DOHH2 (cell line): Measurements from ENCODE around the gene PHLPP2.

Experiments
- H3F3A ChIP-seq: fragments of 200-600 bp; sonication (generic), shearing (Covaris generic); 2 replicates; pipeline ENCODE4 v1.6.0; 2016; ENCODE audit warnings: antibody characterized with exemption, mild to moderate bottlenecking; ENCODE audit not compliant: control insufficient read depth, insufficient read depth
- H3K27ac ChIP-seq: fragments of 200-600 bp; sonication (generic); 2 replicates; pipeline ENCODE4 v1.5.1; 2014; ENCODE audit warnings: low read depth, mild to moderate bottlenecking, low read length, moderate library complexity
- H3K27me3 ChIP-seq: fragments of 200-600 bp; sonication (generic); 2 replicates; pipeline ENCODE4 v1.6.1; 2014; ENCODE audit warnings: mild to moderate bottlenecking, low read length, mixed read lengths; ENCODE audit not compliant: control insufficient read depth
- H3K36me3 ChIP-seq: fragments of 200-600 bp; sonication (generic); 2 replicates; pipeline ENCODE4 v1.6.1; 2014; ENCODE audit warnings: mild to moderate bottlenecking, low read length, moderate library complexity, mixed read lengths; ENCODE audit not compliant: control insufficient read depth
- H3K4me1 ChIP-seq: fragments of 200-600 bp; sonication (generic); 2 replicates; pipeline ENCODE4 v1.6.1; 2014; ENCODE audit warnings: mild to moderate bottlenecking, low read length, mixed read lengths; ENCODE audit not compliant: control insufficient read depth
- H3K4me2 ChIP-seq: fragments of 200-600 bp; sonication (generic); 2 replicates; pipeline ENCODE4 v1.6.0; 2014; ENCODE audit warnings: mild to moderate bottlenecking, low read length, moderate library complexity
- H3K4me3 ChIP-seq: fragments of 200-600 bp; sonication (generic); 2 replicates; pipeline ENCODE4 v1.5.1; 2014; ENCODE audit warnings: mild to moderate bottlenecking, low read length, mixed read lengths
- H3K79me2 ChIP-seq: fragments of 200-600 bp; sonication (generic); 2 replicates; pipeline ENCODE4 v1.6.1; 2014; ENCODE audit warnings: mild to moderate bottlenecking, low read length, mixed read lengths; ENCODE audit not compliant: control insufficient read depth
- H3K9me2 ChIP-seq: fragments of 200-600 bp; sonication (generic); replicated peaks from 2 replicates; pipeline ENCODE4 v1.6.1; 2014; ENCODE audit warnings: mild to moderate bottlenecking, low read length, mixed read lengths; ENCODE audit not compliant: control insufficient read depth
- H3K9me3 ChIP-seq: fragments of 200-600 bp; sonication (generic); 2 replicates; pipeline ENCODE4 v1.6.1; 2014; ENCODE audit warnings: antibody characterized with exemption, low read length, mixed read lengths; ENCODE audit not compliant: control insufficient read depth, insufficient read depth
- H4K20me1 ChIP-seq: fragments of 200-600 bp; sonication (generic); 2 replicates; pipeline ENCODE4 v1.6.0; 2014; ENCODE audit warnings: low read depth, mild to moderate bottlenecking, antibody characterized with exemption, low read length, moderate library complexity; ENCODE audit not compliant: control insufficient read depth, insufficient read depth
- CTCF ChIP-seq: fragments of 200-600 bp; sonication (generic); IDR thresholded peaks from one replicate; pipeline ENCODE4 v1.5.1; 2014; ENCODE audit warnings: antibody characterized with exemption, mild to moderate bottlenecking, low read depth, low read length; ENCODE audit not compliant: poor library complexity, severe bottlenecking
- EZH2phosphoT487 ChIP-seq: fragments of 200-600 bp; sonication (generic); IDR thresholded peaks from 2 replicates; pipeline ENCODE4 v1.6.1; 2017; ENCODE audit warnings: borderline replicate concordance, mild to moderate bottlenecking, antibody characterized with exemption, low read length, moderate library complexity, mixed read lengths

Gene PHLPP2

GRCh38 chr16:71670537-71670936 is 54.0 kb downstream of the PHLPP2 start:
- no peak for TF ChIP-seq CTCF
- TF ChIP-seq EZH2phosphoT487, result no peak
- no peaks in the 10 kb centered on the region for H3K4me1 ChIP-seq
- H3K27ac ChIP-seq, result no peak overlapping the region
- no peaks in the 10 kb centered on the region for H4K20me1 ChIP-seq
- H3K27me3 ChIP-seq, result no peaks in the 10 kb centered on the region
- H3K9me3 ChIP-seq, result no peaks in the 10 kb centered on the region
- H3K4me2 ChIP-seq, result no peak overlapping the region
- H3K9me2 ChIP-seq, result no peaks in the 10 kb centered on the region
- H3K36me3 ChIP-seq, result peaks cover 33% of the 10 kb centered on the region
- H3F3A ChIP-seq, result no peaks in the 10 kb centered on the region
- no peak overlapping the region for H3K4me3 ChIP-seq
- no peaks in the 10 kb centered on the region for H3K79me2 ChIP-seq

GRCh38 chr16:71669926-71670536 is 54.5 kb downstream of the PHLPP2 start:
- Histone ChIP-seq H3K4me3 (no peak overlapping the region), H3K9me3 (no peaks in the 10 kb centered on the region), H3K9me2 (no peaks in the 10 kb centered on the region), H3K79me2 (no peaks in the 10 kb centered on the region), H3K4me1 (no peaks in the 10 kb centered on the region), H3K4me2 (no peak overlapping the region), H3K27ac (no peak overlapping the region), H3K36me3 (peaks cover 34% of the 10 kb centered on the region), H3F3A (no peaks in the 10 kb centered on the region), H4K20me1 (no peaks in the 10 kb centered on the region), H3K27me3 (no peaks in the 10 kb centered on the region)
- no peak for TF ChIP-seq EZH2phosphoT487
- no peak for TF ChIP-seq CTCF

GRCh38 chr16:71666928-71667707 is 57.4 kb downstream of the PHLPP2 start:
- Histone ChIP-seq H3K4me2 (no peak overlapping the region), H3K36me3 (peaks cover 34% of the 10 kb centered on the region), H3F3A (no peaks in the 10 kb centered on the region)

More at GRCh38 chr16:71666928-71667707, 57.4 kb downstream of the PHLPP2 start:
- H3K4me1 ChIP-seq, result no peaks in the 10 kb centered on the region
- H3K79me2 ChIP-seq, result no peaks in the 10 kb centered on the region
- H4K20me1 ChIP-seq, result no peaks in the 10 kb centered on the region
- H3K9me2 ChIP-seq, result no peaks in the 10 kb centered on the region
- no peak overlapping the region for H3K27ac ChIP-seq
- H3K4me3 ChIP-seq, result no peak overlapping the region
- TF ChIP-seq CTCF (no peak), EZH2phosphoT487 (no peak)
- H3K27me3 ChIP-seq, result no peaks in the 10 kb centered on the region
- H3K9me3 ChIP-seq, result no peaks in the 10 kb centered on the region
